Fibroblast of lung (primary cell): ENCODE data around the gene FMN1. TPM values are rescaled to one million over a fixed set of nuclear protein-coding genes. Genes with fewer than 3 reads are reported as not detected.

ENCODE experiments used
- DNase-seq, 2 donors: peaks; one replicate each; pipeline versions ENCODE4 v3.0.0 to v3.0.0-alpha.2; 2010; ENCODE audit warnings: low read depth in 2 of 2
- H2AFZ ChIP-seq: 2 replicates; pipeline ENCODE4 v1.5.1; 2012; ENCODE audit warnings: low read length, control low read depth, inconsistent platforms
- H3K27ac ChIP-seq: 2 replicates; pipeline ENCODE4 v1.5.1; 2011; ENCODE audit warnings: low read length, control low read depth; ENCODE audit not compliant: insufficient read depth
- H3K27me3 ChIP-seq: 2 replicates; pipeline ENCODE4 v1.5.1; 2011; ENCODE audit warnings: mild to moderate bottlenecking, low read length; ENCODE audit not compliant: control insufficient read depth, insufficient read depth
- H3K36me3 ChIP-seq: 2 replicates; pipeline ENCODE4 v1.5.1; 2011; ENCODE audit warnings: low read length; ENCODE audit not compliant: control insufficient read depth, insufficient read depth
- H3K4me1 ChIP-seq: 2 replicates; pipeline ENCODE4 v1.5.1; 2011; ENCODE audit warnings: low read length; ENCODE audit not compliant: control insufficient read depth, insufficient read depth; ENCODE audit errors: extremely low read depth
- H3K4me2 ChIP-seq: 2 replicates; pipeline ENCODE4 v1.5.1; 2011; ENCODE audit warnings: low read length, control low read depth; ENCODE audit not compliant: insufficient read depth; ENCODE audit errors: extremely low read depth
- H3K4me3 ChIP-seq, 4 experiments: fragments of 200-600 bp in 1 of 4; sonication (generic) in 1 of 4; replicated peaks in 1 of 4; 2 replicates each; pipeline ENCODE4 v1.5.1; 2011 to 2016; ENCODE audit warnings: low read length in 4 of 4, low read depth in 3 of 4, mild to moderate bottlenecking in 3 of 4, control low read depth in 2 of 4, inconsistent platforms in 1 of 4, mixed read lengths in 1 of 4; ENCODE audit not compliant: insufficient read depth in 1 of 4; ENCODE audit errors: control extremely low read depth in 1 of 4
- H3K79me2 ChIP-seq: 2 replicates; pipeline ENCODE4 v1.5.1; 2012; ENCODE audit warnings: mild to moderate bottlenecking, low read length, inconsistent platforms; ENCODE audit not compliant: control insufficient read depth, insufficient read depth
- H3K9ac ChIP-seq: 2 replicates; pipeline ENCODE4 v1.5.1; 2011; ENCODE audit warnings: mild to moderate bottlenecking, low read length, control low read depth; ENCODE audit not compliant: insufficient read depth
- H3K9me3 ChIP-seq: 2 replicates; pipeline ENCODE4 v1.5.1; 2012; ENCODE audit warnings: low read depth, low read length; ENCODE audit not compliant: control insufficient read depth, insufficient read depth
- H4K20me1 ChIP-seq: 2 replicates; pipeline ENCODE4 v1.5.1; 2011; ENCODE audit warnings: low read length; ENCODE audit not compliant: control insufficient read depth, insufficient read depth; ENCODE audit errors: extremely low read depth
- CTCF ChIP-seq, 2 donors: IDR thresholded peaks in 1 of 2; conservative IDR thresholded peaks in 1 of 2; 1 replicate in 1 of 2; 2 replicates in 1 of 2; pipeline ENCODE4 v1.5.1; 2011 to 2012; ENCODE audit warnings: low read length in 2 of 2, control low read depth in 1 of 2, inconsistent platforms in 1 of 2, low read depth in 1 of 2, mild to moderate bottlenecking in 1 of 2
- EZH2 ChIP-seq: IDR thresholded peaks from 2 replicates; pipeline ENCODE4 v1.5.1; 2012; ENCODE audit warnings: low read length, control low read depth, mild to moderate bottlenecking; ENCODE audit errors: missing control alignments
- polyA plus RNA-seq, 2 donors: library from polyadenylated mRNA; depleted of rRNA in 1 of 2; stranded (reverse) in 1 of 2; unstranded in 1 of 2; fragments of >200 nt; gene quantifications; 2 replicates each; pipeline ENCODE4 v1.2.1, GENCODE V29; 2011 to 2012; ENCODE audit warnings: missing spikeins in 1 of 2
- total RNA-seq: library from RNA; depleted of rRNA; stranded (reverse); fragments of >200 nt; gene quantifications from 2 replicates; pipeline ENCODE4 v1.2.1, GENCODE V29; 2014

Gene FMN1
- total and polyA plus RNA-seq, 2 donors (not counting 1 experiment from before 2014, with no cell fraction given), result 7.5 to 43.8 TPM

GRCh38 chr15:32991619-32992111 lies 202.8 kb downstream of the FMN1 start:
- Histone ChIP-seq H3K4me3 (no peak overlapping the region), H3K36me3 (no peaks in the 10 kb centered on the region), H3K4me1 (peaks cover 2% of the 10 kb centered on the region), H3K4me2 (no peak overlapping the region), H3K79me2 (peaks cover 10% of the 10 kb centered on the region), H2AFZ (no peak overlapping the region), H3K9me3 (no peaks in the 10 kb centered on the region), H3K27ac (no peak overlapping the region), H3K9ac (no peak overlapping the region), H4K20me1 (no peaks in the 10 kb centered on the region), H3K27me3 (no peaks in the 10 kb centered on the region)
- DNase-seq, result no peak
- TF ChIP-seq CTCF (conservative IDR thresholded peaks at IDR 0.05 in 1 of 2, IDR thresholded peaks at IDR 0.05 in 1 of 2; ENCODE audit: low read depth in 1 of 2, low read length in 2 of 2), result no peak
- TF ChIP-seq EZH2, result no peak

GRCh38 chr15:32990071-32990470 lies 204.4 kb downstream of the FMN1 start:
- H3K79me2 ChIP-seq, result peaks cover 8% of the 10 kb centered on the region
- no peaks in the 10 kb centered on the region for H4K20me1 ChIP-seq
- H3K4me2 ChIP-seq, result no peak overlapping the region
- peaks cover 5% of the 10 kb centered on the region for H3K4me1 ChIP-seq
- H3K4me3 ChIP-seq, result no peak overlapping the region
- no peak overlapping the region for H2AFZ ChIP-seq
- no peaks in the 10 kb centered on the region for H3K27me3 ChIP-seq
- H3K9ac ChIP-seq, result no peak overlapping the region
- H3K36me3 ChIP-seq, result no peaks in the 10 kb centered on the region
- peak in 1 of 2 donors; percentile 57 for DNase-seq
- no peak overlapping the region for H3K27ac ChIP-seq
- H3K9me3 ChIP-seq, result no peaks in the 10 kb centered on the region
- no peak for TF ChIP-seq EZH2
- TF ChIP-seq CTCF (conservative IDR thresholded peaks at IDR 0.05 in 1 of 2, IDR thresholded peaks at IDR 0.05 in 1 of 2; ENCODE audit: low read depth in 1 of 2, low read length in 2 of 2), result no peak

- H4K20me1 ChIP-seq, result no peaks in the 10 kb centered on the region
- H3K9me3 ChIP-seq, result no peaks in the 10 kb centered on the region
- no peak overlapping the region for H3K27ac ChIP-seq
- TF ChIP-seq EZH2 (no peak), CTCF (conservative IDR thresholded peaks at IDR 0.05 in 1 of 2, IDR thresholded peaks at IDR 0.05 in 1 of 2; ENCODE audit: low read depth in 1 of 2, low read length in 2 of 2) (no peak)
- H3K36me3 ChIP-seq, result no peaks in the 10 kb centered on the region
- no peak overlapping the region for H3K4me2 ChIP-seq
- H3K9ac ChIP-seq, result no peak overlapping the region
- H3K79me2 ChIP-seq, result peaks cover 6% of the 10 kb centered on the region
- no peaks in the 10 kb centered on the region for H3K27me3 ChIP-seq
- no peak overlapping the region for H3K4me3 ChIP-seq
- H3K4me1 ChIP-seq, result peaks cover 4% of the 10 kb centered on the region
- DNase-seq, result no peak
- H2AFZ ChIP-seq, result no peak overlapping the region
Observed at GRCh38 chr15:32987067-32987466, 207.4 kb downstream of the FMN1 start.
